CD14-positive monocyte (primary cell): Measurements from ENCODE around the gene FGF21. TPM values are rescaled to one million over a fixed set of nuclear protein-coding genes. Genes with fewer than 3 reads are reported as not detected.

Source experiments
- DNase-seq, 3 donors: peaks; one replicate each; pipeline ENCODE4 v3.0.0-alpha.2; 2011 to 2022
- H2AFZ ChIP-seq: 2 replicates; pipeline ENCODE4 v1.6.0; 2012; ENCODE audit warnings: mild to moderate bottlenecking, low read depth, low read length, inconsistent platforms; ENCODE audit not compliant: insufficient read depth, poor library complexity, severe bottlenecking
- H3K27ac ChIP-seq, 2 donors: 1 replicate in 1 of 2; 2 replicates in 1 of 2; pipeline ENCODE4 v1.5.1; 2012 to 2013; ENCODE audit warnings: low read length in 2 of 2, control low read depth in 1 of 2, inconsistent platforms in 1 of 2, low read depth in 1 of 2, mild to moderate bottlenecking in 1 of 2
- H3K27me3 ChIP-seq, 2 donors: one replicate each; pipeline versions ENCODE4 v1.6.0 to v1.6.1; 2011 to 2013; ENCODE audit warnings: low read length in 2 of 2; ENCODE audit not compliant: control insufficient read depth in 2 of 2, insufficient read depth in 2 of 2
- H3K36me3 ChIP-seq, 2 donors: replicated peaks in 1 of 2; 1 replicate in 1 of 2; 2 replicates in 1 of 2; pipeline versions ENCODE4 v1.5.1 to v1.6.1; 2012 to 2013; ENCODE audit warnings: low read length in 2 of 2, control low read depth in 1 of 2, inconsistent platforms in 1 of 2, mild to moderate bottlenecking in 1 of 2; ENCODE audit not compliant: insufficient read depth in 2 of 2, control insufficient read depth in 1 of 2
- H3K4me1 ChIP-seq, 2 donors: 1 replicate in 1 of 2; 2 replicates in 1 of 2; pipeline versions ENCODE4 v1.5.1 to v1.6.1; 2012 to 2013; ENCODE audit warnings: low read length in 2 of 2, control low read depth in 1 of 2, inconsistent platforms in 1 of 2, mild to moderate bottlenecking in 1 of 2, moderate library complexity in 1 of 2; ENCODE audit not compliant: insufficient read depth in 2 of 2, control insufficient read depth in 1 of 2
- H3K4me2 ChIP-seq: replicated peaks from 2 replicates; pipeline ENCODE3; 2012; ENCODE audit warnings: low read length, moderate library complexity, mild to moderate bottlenecking; ENCODE audit not compliant: poor library complexity, severe bottlenecking; ENCODE audit errors: extremely low read depth
- H3K4me3 ChIP-seq, 3 experiments: fragments of 200-600 bp in 1 of 3; sonication (generic) in 1 of 3; replicated peaks in 1 of 3; 1 replicate in 2 of 3; 2 replicates in 1 of 3; pipeline ENCODE4 v1.5.1; 2011 to 2013; ENCODE audit warnings: low read length in 3 of 3, mild to moderate bottlenecking in 3 of 3, control low read depth in 2 of 3, low read depth in 2 of 3, inconsistent platforms in 1 of 3, moderate library complexity in 1 of 3
- H3K79me2 ChIP-seq: 2 replicates; pipeline ENCODE4 v1.6.0; 2012; ENCODE audit warnings: mild to moderate bottlenecking, control low read depth, inconsistent platforms, low read length, moderate library complexity; ENCODE audit not compliant: insufficient read depth
- H3K9ac ChIP-seq: 2 replicates; pipeline ENCODE4 v1.6.0; 2017; ENCODE audit warnings: low read length, mild to moderate bottlenecking; ENCODE audit not compliant: insufficient read depth, poor library complexity, severe bottlenecking
- H3K9me3 ChIP-seq, 2 donors: replicated peaks in 1 of 2; 1 replicate in 1 of 2; 2 replicates in 1 of 2; pipeline versions ENCODE4 v1.5.1 to v1.6.1; 2012 to 2013; ENCODE audit warnings: low read length in 2 of 2, control low read depth in 1 of 2; ENCODE audit not compliant: control insufficient read depth in 1 of 2, insufficient read depth in 1 of 2
- H4K20me1 ChIP-seq: 2 replicates; pipeline ENCODE4 v1.6.0; 2012; ENCODE audit warnings: mild to moderate bottlenecking, low read length, control low read depth, moderate library complexity; ENCODE audit not compliant: insufficient read depth
- H3K27ac Mint-ChIP-seq, 7 donors: one replicate each; pipeline ENCODE4 v1.8.0; 2020; ENCODE audit warnings: mild to moderate bottlenecking in 7 of 7, mixed read lengths in 7 of 7, moderate library complexity in 6 of 7, inconsistent platforms in 2 of 7
- H3K27me3 Mint-ChIP-seq, 3 donors: one replicate each; pipeline ENCODE4 v1.8.0; 2021 to 2022; ENCODE audit warnings: low read depth in 3 of 3, mild to moderate bottlenecking in 3 of 3, mixed read lengths in 3 of 3, moderate library complexity in 3 of 3, inconsistent platforms in 1 of 3
- H3K36me3 Mint-ChIP-seq, 2 donors: one replicate each; pipeline ENCODE4 v1.8.0; 2020; ENCODE audit warnings: mixed read lengths in 2 of 2, inconsistent platforms in 1 of 2, mild to moderate bottlenecking in 1 of 2
- H3K4me1 Mint-ChIP-seq: one replicate; pipeline ENCODE4 v1.8.0; 2020; ENCODE audit warnings: mild to moderate bottlenecking, mixed read lengths
- H3K4me3 Mint-ChIP-seq, 2 donors: one replicate each; pipeline ENCODE4 v1.8.0; 2020; ENCODE audit warnings: mild to moderate bottlenecking in 2 of 2, mixed read lengths in 2 of 2, moderate library complexity in 1 of 2
- H3K9me3 Mint-ChIP-seq, 7 donors: one replicate each; pipeline ENCODE4 v1.8.0; 2020 to 2022; ENCODE audit warnings: mixed read lengths in 7 of 7, mild to moderate bottlenecking in 6 of 7, moderate library complexity in 6 of 7, inconsistent platforms in 2 of 7
- WGBS: methylation state at CpG from one replicate; pipeline ENCODE4 v1.1.5; 2013; ENCODE audit warnings: missing lambda C conversion rate; ENCODE audit not compliant: insufficient coverage; 5-methylcytosine and 5-hydroxymethylcytosine counted together
- intact Hi-C, 2 donors: fragments of 100-400 bp; cut with micrococcal nuclease; formaldehyde crosslinking; loops; one replicate each; pipeline versions ENCODE4 v1.15.0 to v1.15.1; 2023
- polyA plus RNA-seq, 3 donors: library from polyadenylated mRNA; depleted of rRNA in 1 of 3; unstranded in 2 of 3; stranded (reverse) in 1 of 3; fragments of 300-500 nt in 2 of 3; fragments of >200 nt in 1 of 3; fragmentation: Illumina TruSeq in 2 of 3; gene quantifications; 1 replicate in 2 of 3; 2 replicates in 1 of 3; pipeline ENCODE4 v1.2.3, GENCODE V29; 2012 to 2021
- TF ChIP-seq, protein P1 (sequence below): fragments of 200-600 bp; IDR thresholded peaks from one replicate; pipeline ENCODE4 v1.8.0; 2022; ENCODE audit warnings: antibody characterized with exemption, mild to moderate bottlenecking

Gene FGF21
- polyA plus RNA-seq, 3 donors, result not detected

- Histone ChIP-seq H3K27ac (no peak overlapping the region), H3K9ac (no peak overlapping the region), H3K9me3 (no peaks in the 10 kb centered on the region), H2AFZ (no peak overlapping the region), H4K20me1 (no peaks in the 10 kb centered on the region), H3K27me3 (peaks cover 0 to 7% of the 10 kb centered on the region in 2 donors), H3K4me3 (peak overlapping the region in 1 of 3 experiments; percentile 37), H3K4me2 (peak overlapping the region; percentile 59), H3K36me3 (no peaks in the 10 kb centered on the region), H3K79me2 (no peaks in the 10 kb centered on the region), H3K4me1 (peaks cover 20 to 21% of the 10 kb centered on the region in 2 donors)
- Mint-ChIP-seq H3K27me3 (peaks cover 21 to 41% (median 23%) of the 10 kb centered on the region in 3 donors), H3K9me3 (peaks cover 0 to 2% (median 0%) of the 10 kb centered on the region in 7 donors), H3K27ac (peak overlapping the region in 5 of 7 donors; percentile 12 to 86 (median 72)), H3K4me1 (peaks cover 18% of the 10 kb centered on the region), H3K4me3 (peak overlapping the region; percentile 47 to 79), H3K36me3 (no peaks in the 10 kb centered on the region)
- WGBS, result 21% methylated on average over 6 of the region's 11 CpGs
- peak in 2 of 3 donors; percentile 44 to 48 for DNase-seq
- intact Hi-C loops, result no loop called here
- TF ChIP-seq, protein P1, sequence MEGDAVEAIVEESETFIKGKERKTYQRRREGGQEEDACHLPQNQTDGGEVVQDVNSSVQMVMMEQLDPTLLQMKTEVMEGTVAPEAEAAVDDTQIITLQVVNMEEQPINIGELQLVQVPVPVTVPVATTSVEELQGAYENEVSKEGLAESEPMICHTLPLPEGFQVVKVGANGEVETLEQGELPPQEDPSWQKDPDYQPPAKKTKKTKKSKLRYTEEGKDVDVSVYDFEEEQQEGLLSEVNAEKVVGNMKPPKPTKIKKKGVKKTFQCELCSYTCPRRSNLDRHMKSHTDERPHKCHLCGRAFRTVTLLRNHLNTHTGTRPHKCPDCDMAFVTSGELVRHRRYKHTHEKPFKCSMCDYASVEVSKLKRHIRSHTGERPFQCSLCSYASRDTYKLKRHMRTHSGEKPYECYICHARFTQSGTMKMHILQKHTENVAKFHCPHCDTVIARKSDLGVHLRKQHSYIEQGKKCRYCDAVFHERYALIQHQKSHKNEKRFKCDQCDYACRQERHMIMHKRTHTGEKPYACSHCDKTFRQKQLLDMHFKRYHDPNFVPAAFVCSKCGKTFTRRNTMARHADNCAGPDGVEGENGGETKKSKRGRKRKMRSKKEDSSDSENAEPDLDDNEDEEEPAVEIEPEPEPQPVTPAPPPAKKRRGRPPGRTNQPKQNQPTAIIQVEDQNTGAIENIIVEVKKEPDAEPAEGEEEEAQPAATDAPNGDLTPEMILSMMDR, result no peak
These were observed 13.8 kb downstream of the FGF21 start for GRCh38 chr19:48768994-48769713.

GRCh38 chr19:48770266-48770665 is 14.9 kb downstream of the FGF21 start:
- Histone ChIP-seq H3K79me2 (no peaks in the 10 kb centered on the region), H2AFZ (no peak overlapping the region), H3K9me3 (no peaks in the 10 kb centered on the region), H3K27me3 (peaks cover 0 to 7% of the 10 kb centered on the region in 2 donors), H4K20me1 (no peaks in the 10 kb centered on the region), H3K4me2 (no peak overlapping the region), H3K4me3 (no peak overlapping the region), H3K36me3 (no peaks in the 10 kb centered on the region), H3K27ac (no peak overlapping the region), H3K4me1 (peaks cover 20 to 21% of the 10 kb centered on the region in 2 donors), H3K9ac (no peak overlapping the region)
- DNase-seq, result no peak
- Mint-ChIP-seq H3K27ac (no peak overlapping the region), H3K27me3 (peaks cover 20 to 40% (median 24%) of the 10 kb centered on the region in 3 donors), H3K9me3 (peaks cover 0 to 4% (median 0%) of the 10 kb centered on the region in 7 donors), H3K4me1 (peaks cover 18% of the 10 kb centered on the region), H3K4me3 (no peak overlapping the region), H3K36me3 (no peaks in the 10 kb centered on the region)
- no CpG with 5 or more reads among the region's 7 CpGs for WGBS
- intact Hi-C loops, result no loop called here
- TF ChIP-seq, protein P1, result no peak
